GM08714 (cell line): ENCODE results near the gene UNC5B.
"Not testable (repeated sequence)": the region's sequence is repeated elsewhere in the genome, so short reads cannot be mapped to it uniquely, and the experiment has no call there.

Source experiments
- H3K4me3 ChIP-seq: fragments of 200-500 bp; sonication (Bioruptor generic); 2 replicates; pipeline ENCODE4 v1.5.1; 2014; ENCODE audit warnings: mild to moderate bottlenecking, low read length, inconsistent platforms
- ZNF274 ChIP-seq: IDR thresholded peaks from 2 replicates; pipeline ENCODE4 v1.6.1; 2012; ENCODE audit warnings: mild to moderate bottlenecking, low read depth, low read length

The UNC5B gene

GRCh38 chr10:71265201-71265575 lies 52.8 kb downstream of the UNC5B start:
- no peak for TF ChIP-seq ZNF274

GRCh38 chr10:71265618-71266146 lies 53.3 kb downstream of the UNC5B start:
- TF ChIP-seq ZNF274, result no peak
- H3K4me3 ChIP-seq, result no peak overlapping the region

More at GRCh38 chr10:71265201-71265575, 52.8 kb downstream of the UNC5B start:
- no peak overlapping the region for H3K4me3 ChIP-seq

GRCh38 chr10:71266147-71266917 lies 54.0 kb downstream of the UNC5B start:
- H3K4me3 ChIP-seq, result no peak overlapping the region
- no peak for TF ChIP-seq ZNF274

- no peak overlapping the region for H3K4me3 ChIP-seq
- TF ChIP-seq ZNF274, result no peak
Observed at GRCh38 chr10:71266918-71267442, 54.6 kb downstream of the UNC5B start.

GRCh38 chr10:71267508-71268240 lies 55.3 kb downstream of the UNC5B start:
- no peak for TF ChIP-seq ZNF274
- no peak overlapping the region for H3K4me3 ChIP-seq

- TF ChIP-seq ZNF274, result no peak
- no peak overlapping the region for H3K4me3 ChIP-seq
Observed at GRCh38 chr10:71268247-71268691, 55.9 kb downstream of the UNC5B start.

- no peak overlapping the region for H3K4me3 ChIP-seq
Observed at GRCh38 chr10:71268758-71269157, 56.4 kb downstream of the UNC5B start.

GRCh38 chr10:71269301-71270288 lies 57.2 kb downstream of the UNC5B start:
- no peak for TF ChIP-seq ZNF274
- no peak overlapping the region for H3K4me3 ChIP-seq

More at GRCh38 chr10:71268758-71269157, 56.4 kb downstream of the UNC5B start:
- no peak for TF ChIP-seq ZNF274

- no peak for TF ChIP-seq ZNF274
- no peak overlapping the region for H3K4me3 ChIP-seq
Observed at GRCh38 chr10:71270301-71271220, 58.2 kb downstream of the UNC5B start.

GRCh38 chr10:71271662-71272055 lies 59.3 kb downstream of the UNC5B start:
- no peak for TF ChIP-seq ZNF274
- no peak overlapping the region for H3K4me3 ChIP-seq

GRCh38 chr10:71272056-71272771 lies 59.8 kb downstream of the UNC5B start:
- TF ChIP-seq ZNF274, result no peak
- H3K4me3 ChIP-seq, result no peak overlapping the region

- not testable (repeated sequence) for H3K4me3 ChIP-seq
Observed at GRCh38 chr10:71272974-71273373, 60.6 kb downstream of the UNC5B start.
